GM12878 (cell line): ENCODE results near the gene FBXW8. TPM values are rescaled to one million over a fixed set of nuclear protein-coding genes. Genes with fewer than 3 reads are reported as not detected.

Source experiments
- ATAC-seq: fragments of 200-7000 bp; cut with Tn5 transposase; 3 replicates; pipeline ENCODE4 v1.9.1; 2020; ENCODE audit warnings: mild to moderate bottlenecking, moderate library complexity
- BruUV-seq: library from RNA; stranded (reverse); fragments of 400-500 nt; replicated peaks from 2 replicates; lab custom pipeline; 2021; lab: Mats Ljungman, UMichigan
- CTCF ChIA-PET: fragments of 300-600 bp; sonication (Branson Sonifier 250); formaldehyde crosslinking; extraction: SDS; loops from one replicate; lab custom pipeline; 2021; ENCODE audit warnings: inconsistent platforms; lab: Yijun Ruan, JAX
- POLR2A ChIA-PET: fragments of 350-600 bp; formaldehyde crosslinking; extraction: SDS; loops from one replicate; lab custom pipeline; 2021; ENCODE audit warnings: inconsistent platforms; lab: Charles Lee
- RAD21 ChIA-PET: fragments of 300-600 bp; sonication (Branson Sonifier 250); formaldehyde crosslinking; loops from one replicate; lab custom pipeline; 2023; ENCODE audit warnings: antibody characterized with exemption; ENCODE audit not compliant: unreplicated experiment; lab: Charles Lee
- SMC1A ChIA-PET: fragments of 300-600 bp; sonication (Branson Sonifier 250); formaldehyde crosslinking; loops from one replicate; lab custom pipeline; 2023; ENCODE audit not compliant: unreplicated experiment, uncharacterized antibody; lab: Charles Lee
- DNase-seq: peaks from one replicate; pipeline ENCODE4 v3.0.0-alpha.2; 2011; ENCODE audit warnings: low read depth, low spot score
- FAIRE-seq: peaks from 3 replicates; lab custom pipeline; 2011; peaks lifted over from hg19 to GRCh38; lab: Jason Lieb, UNC
- H2AFZ ChIP-seq: 2 replicates; pipeline ENCODE4 v1.6.0; 2011; ENCODE audit warnings: low read depth, low read length, control low read depth; ENCODE audit not compliant: control insufficient read depth
- H3K27ac ChIP-seq: 2 replicates; pipeline ENCODE4 v1.5.1; 2011; ENCODE audit warnings: control low read depth; ENCODE audit not compliant: control insufficient read depth, insufficient read depth
- H3K27me3 ChIP-seq, 2 experiments: replicated peaks in 1 of 2; 2 replicates each; pipeline versions ENCODE4 v1.6.0 to v1.6.1; 2011; ENCODE audit warnings: low read length in 1 of 2; ENCODE audit not compliant: control insufficient read depth in 2 of 2, insufficient read depth in 2 of 2
- H3K36me3 ChIP-seq, 2 experiments: 2 replicates each; pipeline ENCODE4 v1.5.1; 2011; ENCODE audit warnings: low read length in 1 of 2; ENCODE audit not compliant: control insufficient read depth in 2 of 2, insufficient read depth in 2 of 2
- H3K4me1 ChIP-seq: 2 replicates; pipeline ENCODE4 v1.6.1; 2011; ENCODE audit warnings: mild to moderate bottlenecking, low read length, moderate library complexity, mixed read lengths; ENCODE audit not compliant: control insufficient read depth, insufficient read depth
- H3K4me2 ChIP-seq: 2 replicates; pipeline ENCODE4 v1.6.0; 2011; ENCODE audit warnings: control low read depth; ENCODE audit not compliant: control insufficient read depth, insufficient read depth
- H3K4me3 ChIP-seq: fragments of 200-600 bp; sonication (generic); 2 replicates; pipeline ENCODE4 v1.5.1; 2016
- H3K79me2 ChIP-seq: 2 replicates; pipeline ENCODE4 v1.6.0; 2011; ENCODE audit warnings: low read length; ENCODE audit not compliant: control insufficient read depth, insufficient read depth
- H3K9ac ChIP-seq: 2 replicates; pipeline ENCODE4 v1.8.0; 2011; ENCODE audit warnings: low read length, control low read depth, mixed read lengths; ENCODE audit not compliant: control insufficient read depth, insufficient read depth
- H3K9me3 ChIP-seq: replicated peaks from 3 replicates; pipeline ENCODE4 v1.5.1; 2011; ENCODE audit warnings: mild to moderate bottlenecking, low read length; ENCODE audit not compliant: control insufficient read depth, insufficient read depth
- H4K20me1 ChIP-seq: 2 replicates; pipeline ENCODE4 v1.6.0; 2011; ENCODE audit not compliant: control insufficient read depth, insufficient read depth
- BCLAF1 ChIP-seq: fragments of 450-650 bp; IDR thresholded peaks from 2 replicates; pipeline ENCODE4 v1.6.1; 2017; ENCODE audit warnings: antibody characterized with exemption, mild to moderate bottlenecking, moderate library complexity
- GATAD2B ChIP-seq: fragments of 450-650 bp; conservative IDR thresholded peaks from 2 replicates; pipeline ENCODE4 v1.6.1; 2017; ENCODE audit warnings: low read depth, mild to moderate bottlenecking, moderate library complexity
- MEF2B ChIP-seq: fragments of 450-650 bp; IDR thresholded peaks from 2 replicates; pipeline ENCODE4 v1.6.1; 2018; ENCODE audit warnings: mild to moderate bottlenecking, moderate library complexity; ENCODE audit not compliant: partially characterized antibody, poor library complexity, severe bottlenecking
- PAX8 ChIP-seq: fragments of 450-650 bp; IDR thresholded peaks from 2 replicates; pipeline ENCODE4 v1.6.1; 2017; ENCODE audit warnings: mild to moderate bottlenecking, moderate library complexity
- SMC3 ChIP-seq: IDR thresholded peaks from 2 replicates; pipeline ENCODE4 v1.6.1; 2011; ENCODE audit warnings: low read length, improper control_type of control experiment, borderline replicate concordance
- SP1 ChIP-seq: IDR thresholded peaks from one replicate; pipeline ENCODE4 v1.6.1; 2011; ENCODE audit warnings: low read depth, low read length
- SPI1 ChIP-seq: IDR thresholded peaks from 2 replicates; pipeline ENCODE4 v1.6.1; 2011; ENCODE audit warnings: low read depth, mild to moderate bottlenecking, low read length, moderate library complexity, borderline replicate concordance; ENCODE audit not compliant: insufficient read depth
- SRF ChIP-seq, 2 experiments: IDR thresholded peaks; 2 replicates each; pipeline ENCODE4 v1.6.1; 2011; ENCODE audit warnings: low read depth in 2 of 2, low read length in 2 of 2, mild to moderate bottlenecking in 1 of 2, moderate library complexity in 1 of 2
- STAT3 ChIP-seq: IDR thresholded peaks from 2 replicates; pipeline ENCODE4 v1.6.1; 2011; ENCODE audit warnings: low read depth, low read length, improper control_type of control experiment
- TCF3 ChIP-seq: IDR thresholded peaks from 2 replicates; pipeline ENCODE4 v1.6.1; 2012; ENCODE audit warnings: low read depth, mild to moderate bottlenecking, low read length, borderline replicate concordance; ENCODE audit not compliant: insufficient read depth
- ZBTB11 ChIP-seq: fragments of 450-650 bp; formaldehyde crosslinking; IDR thresholded peaks from 2 replicates; pipeline ENCODE4 v1.5.0; 2022; ENCODE audit warnings: mild to moderate bottlenecking, missing genetic modification characterization
- ZNF217 ChIP-seq: fragments of 450-650 bp; IDR thresholded peaks from 2 replicates; pipeline ENCODE4 v1.6.1; 2017; ENCODE audit warnings: antibody characterized with exemption, mild to moderate bottlenecking
- WGBS: methylation state at CpG from one replicate; pipeline ENCODE4 v1.1.6; 2016; ENCODE audit warnings: low lambda C conversion rate; ENCODE audit not compliant: insufficient replicate concordance, insufficient coverage; ENCODE audit errors: missing lambda C conversion rate; 5-methylcytosine and 5-hydroxymethylcytosine counted together
- in situ Hi-C: fragments of 300-500 bp; cut with MboI; formaldehyde crosslinking; loops from 9 replicates; pipeline ENCODE4 v1.14.3; 2018; ENCODE audit warnings: mixed read lengths
- intact Hi-C: fragments of 100-400 bp; cut with micrococcal nuclease; formaldehyde crosslinking; loops from one replicate; pipeline ENCODE4 v1.14.2; 2022; ENCODE audit not compliant: unreplicated experiment
- polyA plus RNA-seq, 11 experiments: library from polyadenylated mRNA; depleted of rRNA in 4 of 11; unstranded in 6 of 11; stranded (reverse) in 5 of 11; fragments of >200 nt; fragmentation: Nextera tagmentation in 4 of 11; fragmentation: Illumina TruSeq in 1 of 11; extraction: Ambion mirVana in 4 of 11; extraction: Trizol in 1 of 11; gene quantifications; 1 replicate in 1 of 11; 2 replicates in 10 of 11; pipeline versions ENCODE4 v1.2.1 to v1.2.3, GENCODE V29; 2011 to 2016; ENCODE audit warnings: inconsistent platforms in 2 of 11, missing spikeins in 2 of 11, low read depth in 1 of 11
- total RNA-seq, 4 experiments: library from RNA; depleted of rRNA in 3 of 4; stranded (reverse); fragments of >200 nt in 3 of 4; fragmentation: Illumina TruSeq in 1 of 4; extraction: Trizol in 1 of 4; gene quantifications; 2 replicates each; pipeline versions ENCODE4 v1.2.1 to v1.2.3, GENCODE V29; 2013 to 2021
- TF ChIP-seq, protein P1 (sequence below): fragments of 450-650 bp; IDR thresholded peaks from 2 replicates; pipeline ENCODE4 v1.6.1; 2016; ENCODE audit warnings: mild to moderate bottlenecking
- TF ChIP-seq, protein P2 (sequence below): fragments of 450-650 bp; IDR thresholded peaks from 2 replicates; pipeline ENCODE4 v1.6.1; 2016; ENCODE audit warnings: mild to moderate bottlenecking

Gene FBXW8
- total and polyA plus RNA-seq, 10 of the 15 experiments (the other 5 are each of a cell fraction or from before 2014, with no cell fraction given): 0.49 to 7.5 (median 4.4) TPM

- TF ChIP-seq, protein P1, sequence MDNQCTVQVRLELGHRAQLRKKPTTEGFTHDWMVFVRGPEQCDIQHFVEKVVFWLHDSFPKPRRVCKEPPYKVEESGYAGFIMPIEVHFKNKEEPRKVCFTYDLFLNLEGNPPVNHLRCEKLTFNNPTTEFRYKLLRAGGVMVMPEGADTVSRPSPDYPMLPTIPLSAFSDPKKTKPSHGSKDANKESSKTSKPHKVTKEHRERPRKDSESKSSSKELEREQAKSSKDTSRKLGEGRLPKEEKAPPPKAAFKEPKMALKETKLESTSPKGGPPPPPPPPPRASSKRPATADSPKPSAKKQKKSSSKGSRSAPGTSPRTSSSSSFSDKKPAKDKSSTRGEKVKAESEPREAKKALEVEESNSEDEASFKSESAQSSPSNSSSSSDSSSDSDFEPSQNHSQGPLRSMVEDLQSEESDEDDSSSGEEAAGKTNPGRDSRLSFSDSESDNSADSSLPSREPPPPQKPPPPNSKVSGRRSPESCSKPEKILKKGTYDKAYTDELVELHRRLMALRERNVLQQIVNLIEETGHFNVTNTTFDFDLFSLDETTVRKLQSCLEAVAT: no peak
- TF ChIP-seq, protein P2, sequence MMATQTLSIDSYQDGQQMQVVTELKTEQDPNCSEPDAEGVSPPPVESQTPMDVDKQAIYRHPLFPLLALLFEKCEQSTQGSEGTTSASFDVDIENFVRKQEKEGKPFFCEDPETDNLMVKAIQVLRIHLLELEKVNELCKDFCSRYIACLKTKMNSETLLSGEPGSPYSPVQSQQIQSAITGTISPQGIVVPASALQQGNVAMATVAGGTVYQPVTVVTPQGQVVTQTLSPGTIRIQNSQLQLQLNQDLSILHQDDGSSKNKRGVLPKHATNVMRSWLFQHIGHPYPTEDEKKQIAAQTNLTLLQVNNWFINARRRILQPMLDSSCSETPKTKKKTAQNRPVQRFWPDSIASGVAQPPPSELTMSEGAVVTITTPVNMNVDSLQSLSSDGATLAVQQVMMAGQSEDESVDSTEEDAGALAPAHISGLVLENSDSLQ: no peak
- TF ChIP-seq SP1: no peak
These were observed 133.6 kb downstream of the FBXW8 start (continued) for GRCh38 chr12:117044311-117044710.

GRCh38 chr12:117044790-117045159 lies 134.0 kb downstream of the FBXW8 start:
- DNase-seq (no peak), ATAC-seq (no peak), FAIRE-seq (no peak)
- WGBS: 91% methylated on average over 13 of the region's 13 CpGs
- no peak overlapping the region for H3K27ac ChIP-seq
- SMC1A ChIA-PET: no interaction called here
- H3K4me2 ChIP-seq: no peak overlapping the region
- RAD21 ChIA-PET: no interaction called here
- H3K4me3 ChIP-seq: no peak overlapping the region
- no peaks in the 10 kb centered on the region for H3K27me3 ChIP-seq
- no peaks in the 10 kb centered on the region for H4K20me1 ChIP-seq
- in situ Hi-C loops (no loop called here), intact Hi-C loops (no loop called here)
- no peak overlapping the region for H3K9ac ChIP-seq
- H3K36me3 ChIP-seq: peaks cover 0 to 5% of the 10 kb centered on the region in 2 experiments; a peak in 2 of 4 replicates
- POLR2A ChIA-PET: no interaction called here
- TF ChIP-seq STAT3 (no peak), BCLAF1 (no peak), TCF3 (no peak), PAX8 (no peak), SPI1 (no peak), SMC3 (no peak), ZNF217 (no peak), GATAD2B (no peak), MEF2B (no peak), ZBTB11 (CRISPR knock-in tag) (no peak), SRF (IDR thresholded peaks at IDR 0.05; ENCODE audit: low read depth in 2 of 2, low read length in 2 of 2) (no peak)
- no TSS peak for BruUV-seq
- H3K79me2 ChIP-seq: no peaks in the 10 kb centered on the region
- no peaks in the 10 kb centered on the region for H3K4me1 ChIP-seq
- CTCF ChIA-PET: no interaction called here
- H3K9me3 ChIP-seq: no peaks in the 10 kb centered on the region
- no peak overlapping the region for H2AFZ ChIP-seq
